Astrocyte of the cerebellum (primary cell): Measurements from ENCODE around the gene GATA5.

Source experiments
- DNase-seq: peaks from one replicate; pipeline ENCODE4 v3.0.0-alpha.2; 2011; ENCODE audit warnings: low read depth
- H3K4me3 ChIP-seq: 2 replicates; pipeline ENCODE4 v1.5.1; 2011; ENCODE audit warnings: mild to moderate bottlenecking, low read depth, low read length, moderate library complexity
- CTCF ChIP-seq: IDR thresholded peaks from 2 replicates; pipeline ENCODE4 v1.5.1; 2012; ENCODE audit warnings: low read length, low read depth, moderate library complexity, mild to moderate bottlenecking; ENCODE audit errors: missing control alignments
- in situ Hi-C: cut with HindIII; loops from 2 replicates; pipeline ENCODE4 v1.10.0; 2017; ENCODE audit warnings: low sequenced_read_pairs

The GATA5 gene

GRCh38 chr20:62485062-62485700 is 9.4 kb upstream of the GATA5 start:
- no peak for TF ChIP-seq CTCF
- DNase-seq, result no peak
- no peak overlapping the region for H3K4me3 ChIP-seq
- in situ Hi-C loops, result no loop called here

- in situ Hi-C loops, result no loop called here
- DNase-seq, result no peak
- no peak for TF ChIP-seq CTCF
- H3K4me3 ChIP-seq, result no peak overlapping the region
Observed at GRCh38 chr20:62484478-62484877, 8.7 kb upstream of the GATA5 start.

- in situ Hi-C loops, result no loop called here
- H3K4me3 ChIP-seq, result no peak overlapping the region
- no peak for TF ChIP-seq CTCF
- DNase-seq, result no peak
Observed at GRCh38 chr20:62483613-62484458, 8.0 kb upstream of the GATA5 start.

GRCh38 chr20:62482974-62483373 is 7.2 kb upstream of the GATA5 start:
- in situ Hi-C loops, result no loop called here
- TF ChIP-seq CTCF, result no peak
- DNase-seq, result no peak
- no peak overlapping the region for H3K4me3 ChIP-seq

- in situ Hi-C loops, result no loop called here
- no peak for DNase-seq
- no peak for TF ChIP-seq CTCF
- H3K4me3 ChIP-seq, result no peak overlapping the region
Observed at GRCh38 chr20:62482146-62482809, 6.5 kb upstream of the GATA5 start.

- TF ChIP-seq CTCF, result no peak
- no peak for DNase-seq
- H3K4me3 ChIP-seq, result no peak overlapping the region
- in situ Hi-C loops, result no loop called here
Observed at GRCh38 chr20:62481425-62482145, 5.8 kb upstream of the GATA5 start.
